ENCODE data around the gene RPA1. TPM values are rescaled to one million over a fixed set of nuclear protein-coding genes. Genes with fewer than 3 reads are reported as not detected.

RPA1 gene
- total and polyA plus RNA-seq, 9 of the 15 experiments (the other 6 are each of a cell fraction or from before 2014, with no cell fraction given), result 25.2 to 125 (median 47.4) TPM

DNA sequence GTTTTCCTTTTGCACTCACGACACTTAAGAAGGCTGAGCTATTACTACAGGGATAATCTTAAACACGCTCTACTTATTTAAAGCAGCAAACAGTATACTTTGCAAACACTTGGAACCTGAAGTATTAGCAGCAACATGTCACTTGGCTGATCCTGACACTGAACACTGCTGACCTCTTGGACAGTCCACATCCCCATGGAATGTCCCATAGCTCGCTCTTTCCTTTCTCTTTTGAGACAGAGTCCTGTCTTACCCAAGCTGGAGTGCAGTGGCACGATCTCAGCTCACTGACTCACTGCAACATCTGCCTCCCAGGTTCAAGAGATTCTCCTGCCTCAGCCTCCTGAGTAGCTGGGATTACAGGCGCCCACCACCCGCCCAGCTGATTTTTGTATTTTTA is 26.5 kb upstream of the RPA1 start:
- no peaks in the 10 kb centered on the region for H3K27me3 ChIP-seq (ENCODE audit: control insufficient read depth in 2 of 2, insufficient read depth in 2 of 2, low read length in 2 of 2)
- H3K4me1 ChIP-seq (replicated peaks in 1 of 2; ENCODE audit: control insufficient read depth in 2 of 2, insufficient read depth in 2 of 2, low read length in 2 of 2), result no peaks in the 10 kb centered on the region
- no peak overlapping the region for H3K27ac ChIP-seq (ENCODE audit: extremely low read depth, low read depth, low read length)
- H3K36me3 ChIP-seq (ENCODE audit: control insufficient read depth, insufficient read depth, low read length), result peaks cover 28% of the 10 kb centered on the region
- no peak overlapping the region for H3K4me2 ChIP-seq (ENCODE audit: insufficient read depth, low read length)
- no peak overlapping the region; a peak in 1 of 4 replicates for H3K9ac ChIP-seq (ENCODE audit: insufficient read depth in 1 of 2, low read depth in 2 of 2, low read length in 2 of 2)
- H3K79me2 ChIP-seq (ENCODE audit: control insufficient read depth, insufficient read depth, low read length), result no peaks in the 10 kb centered on the region
- no TSS peak for BruUV-seq (replicated peaks)
- H2AFZ ChIP-seq (ENCODE audit: low read depth, low read length), result no peak overlapping the region
- ChIA-PET POLR2A (interaction anchor here (1.0 kb wide), 1 partner anchor 10 kb away, joined by 4 read pairs; no protein-coding TSS in a partner anchor), CTCF (ENCODE audit: low intra/inter-chr PET ratio) (no interaction called here)
- H3K9me3 ChIP-seq (replicated peaks; ENCODE audit: control insufficient read depth, insufficient read depth, low read depth, low read length), result no peaks in the 10 kb centered on the region
- H3K4me3 ChIP-seq, result no peak overlapping the region
- in situ Hi-C loops (cut with MboI), result no loop called here
- intact Hi-C loops (cut with micrococcal nuclease), result no loop called here
- FAIRE-seq (no peak), ATAC-seq (no peak), DNase-seq (ENCODE audit: extremely low read depth in 1 of 4, low spot score in 3 of 4) (no peak)
- H4K20me1 ChIP-seq (replicated peaks; ENCODE audit: control insufficient read depth, insufficient read depth, low read length), result no peaks in the 10 kb centered on the region
- WGBS (ENCODE audit: insufficient coverage, low coverage, missing lambda C conversion rate), result 86% methylated on average over 6 of the region's 6 CpGs
- H3K9me1 ChIP-seq (ENCODE audit: control insufficient read depth, insufficient read depth, low read length), result no peaks in the 10 kb centered on the region
- TF ChIP-seq, protein P1, sequence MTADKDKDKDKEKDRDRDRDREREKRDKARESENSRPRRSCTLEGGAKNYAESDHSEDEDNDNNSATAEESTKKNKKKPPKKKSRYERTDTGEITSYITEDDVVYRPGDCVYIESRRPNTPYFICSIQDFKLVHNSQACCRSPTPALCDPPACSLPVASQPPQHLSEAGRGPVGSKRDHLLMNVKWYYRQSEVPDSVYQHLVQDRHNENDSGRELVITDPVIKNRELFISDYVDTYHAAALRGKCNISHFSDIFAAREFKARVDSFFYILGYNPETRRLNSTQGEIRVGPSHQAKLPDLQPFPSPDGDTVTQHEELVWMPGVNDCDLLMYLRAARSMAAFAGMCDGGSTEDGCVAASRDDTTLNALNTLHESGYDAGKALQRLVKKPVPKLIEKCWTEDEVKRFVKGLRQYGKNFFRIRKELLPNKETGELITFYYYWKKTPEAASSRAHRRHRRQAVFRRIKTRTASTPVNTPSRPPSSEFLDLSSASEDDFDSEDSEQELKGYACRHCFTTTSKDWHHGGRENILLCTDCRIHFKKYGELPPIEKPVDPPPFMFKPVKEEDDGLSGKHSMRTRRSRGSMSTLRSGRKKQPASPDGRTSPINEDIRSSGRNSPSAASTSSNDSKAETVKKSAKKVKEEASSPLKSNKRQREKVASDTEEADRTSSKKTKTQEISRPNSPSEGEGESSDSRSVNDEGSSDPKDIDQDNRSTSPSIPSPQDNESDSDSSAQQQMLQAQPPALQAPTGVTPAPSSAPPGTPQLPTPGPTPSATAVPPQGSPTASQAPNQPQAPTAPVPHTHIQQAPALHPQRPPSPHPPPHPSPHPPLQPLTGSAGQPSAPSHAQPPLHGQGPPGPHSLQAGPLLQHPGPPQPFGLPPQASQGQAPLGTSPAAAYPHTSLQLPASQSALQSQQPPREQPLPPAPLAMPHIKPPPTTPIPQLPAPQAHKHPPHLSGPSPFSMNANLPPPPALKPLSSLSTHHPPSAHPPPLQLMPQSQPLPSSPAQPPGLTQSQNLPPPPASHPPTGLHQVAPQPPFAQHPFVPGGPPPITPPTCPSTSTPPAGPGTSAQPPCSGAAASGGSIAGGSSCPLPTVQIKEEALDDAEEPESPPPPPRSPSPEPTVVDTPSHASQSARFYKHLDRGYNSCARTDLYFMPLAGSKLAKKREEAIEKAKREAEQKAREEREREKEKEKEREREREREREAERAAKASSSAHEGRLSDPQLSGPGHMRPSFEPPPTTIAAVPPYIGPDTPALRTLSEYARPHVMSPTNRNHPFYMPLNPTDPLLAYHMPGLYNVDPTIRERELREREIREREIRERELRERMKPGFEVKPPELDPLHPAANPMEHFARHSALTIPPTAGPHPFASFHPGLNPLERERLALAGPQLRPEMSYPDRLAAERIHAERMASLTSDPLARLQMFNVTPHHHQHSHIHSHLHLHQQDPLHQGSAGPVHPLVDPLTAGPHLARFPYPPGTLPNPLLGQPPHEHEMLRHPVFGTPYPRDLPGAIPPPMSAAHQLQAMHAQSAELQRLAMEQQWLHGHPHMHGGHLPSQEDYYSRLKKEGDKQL (CRISPR knock-in tag; IDR thresholded peaks at IDR 0.05; ENCODE audit: borderline replicate concordance), result no peak
- TF ChIP-seq ZNF354B (CRISPR knock-in tag; IDR thresholded peaks at IDR 0.05) (no peak), ZNF507 (tag; conservative IDR thresholded peaks at IDR 0.05) (no peak)
- TF ChIP-seq, protein P2, sequence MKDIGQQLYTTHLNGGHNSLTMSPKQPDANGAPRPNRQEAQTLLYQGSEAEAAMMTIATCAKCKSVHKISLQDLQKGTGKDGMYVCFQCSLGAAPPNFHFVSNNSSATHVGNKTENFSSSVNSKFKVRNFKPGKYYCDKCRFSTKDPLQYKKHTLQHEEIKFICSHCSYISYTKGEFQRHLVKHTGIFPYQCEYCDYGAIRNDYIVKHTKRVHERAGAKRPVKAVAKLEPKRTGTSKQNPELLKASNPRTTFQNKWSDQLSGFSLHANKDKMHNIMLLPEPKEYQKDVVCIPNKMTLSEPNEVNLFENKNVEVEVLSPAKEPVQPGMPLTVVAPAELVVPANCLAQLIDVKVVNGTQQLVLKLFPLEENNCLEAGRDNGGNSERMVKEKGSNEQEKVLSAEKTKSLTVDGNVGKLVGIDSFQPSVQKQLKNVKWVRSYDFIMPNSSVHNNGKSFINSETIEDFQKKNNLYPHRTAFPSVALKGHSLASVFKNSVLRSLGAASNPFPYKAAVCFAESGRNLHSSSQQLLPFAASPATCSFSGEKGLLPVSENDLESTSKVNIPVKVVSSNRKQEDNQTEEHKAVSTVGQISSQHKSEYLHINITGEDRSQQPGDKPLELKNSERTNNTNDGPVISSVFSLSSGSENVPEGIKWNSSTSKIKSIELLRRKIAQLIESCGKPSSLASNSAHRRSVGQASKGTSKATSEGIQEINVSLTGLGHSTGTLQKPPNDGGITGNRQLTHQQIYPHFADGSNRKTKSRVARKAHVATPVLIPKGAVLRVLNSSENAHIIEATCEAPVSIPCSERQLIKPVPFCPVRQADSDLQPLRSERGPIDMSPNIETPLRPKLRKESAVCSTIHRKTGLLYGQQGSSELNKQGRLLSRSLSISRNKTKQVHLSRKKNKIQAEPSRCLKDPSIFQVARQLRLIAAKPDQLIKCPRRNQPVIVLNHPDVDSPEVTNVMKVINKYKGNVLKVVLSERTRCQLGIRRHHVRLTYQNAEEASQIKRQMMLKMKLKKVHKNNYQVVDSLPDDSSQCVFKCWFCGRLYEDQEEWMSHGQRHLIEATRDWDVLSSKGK (CRISPR knock-in tag; IDR thresholded peaks at IDR 0.05), result no peak
